ENCODE measurements around the gene GALNT17.

Gene GALNT17

DNA sequence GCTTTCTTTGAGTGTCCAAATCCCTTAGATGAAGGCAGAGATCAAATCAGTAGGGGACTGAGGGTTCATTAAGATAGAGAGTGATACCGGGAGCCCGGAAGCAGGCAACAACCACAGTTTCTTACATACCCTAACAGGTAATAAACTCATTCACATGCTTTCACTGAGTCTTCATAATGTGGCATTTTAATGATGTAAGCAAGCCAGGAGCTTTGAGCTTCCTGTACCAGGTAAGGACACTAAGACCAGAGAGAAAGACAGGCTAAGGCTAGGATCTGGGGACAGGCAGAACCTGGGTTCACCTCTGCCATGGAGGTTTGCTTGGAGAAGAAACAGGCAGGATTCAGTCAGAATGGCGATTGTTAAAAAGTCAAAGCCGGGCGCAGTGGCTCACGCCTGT, 618.3 kb downstream of the GALNT17 start:
- DNase-seq: no peak
- ATAC-seq: no peak

DNA sequence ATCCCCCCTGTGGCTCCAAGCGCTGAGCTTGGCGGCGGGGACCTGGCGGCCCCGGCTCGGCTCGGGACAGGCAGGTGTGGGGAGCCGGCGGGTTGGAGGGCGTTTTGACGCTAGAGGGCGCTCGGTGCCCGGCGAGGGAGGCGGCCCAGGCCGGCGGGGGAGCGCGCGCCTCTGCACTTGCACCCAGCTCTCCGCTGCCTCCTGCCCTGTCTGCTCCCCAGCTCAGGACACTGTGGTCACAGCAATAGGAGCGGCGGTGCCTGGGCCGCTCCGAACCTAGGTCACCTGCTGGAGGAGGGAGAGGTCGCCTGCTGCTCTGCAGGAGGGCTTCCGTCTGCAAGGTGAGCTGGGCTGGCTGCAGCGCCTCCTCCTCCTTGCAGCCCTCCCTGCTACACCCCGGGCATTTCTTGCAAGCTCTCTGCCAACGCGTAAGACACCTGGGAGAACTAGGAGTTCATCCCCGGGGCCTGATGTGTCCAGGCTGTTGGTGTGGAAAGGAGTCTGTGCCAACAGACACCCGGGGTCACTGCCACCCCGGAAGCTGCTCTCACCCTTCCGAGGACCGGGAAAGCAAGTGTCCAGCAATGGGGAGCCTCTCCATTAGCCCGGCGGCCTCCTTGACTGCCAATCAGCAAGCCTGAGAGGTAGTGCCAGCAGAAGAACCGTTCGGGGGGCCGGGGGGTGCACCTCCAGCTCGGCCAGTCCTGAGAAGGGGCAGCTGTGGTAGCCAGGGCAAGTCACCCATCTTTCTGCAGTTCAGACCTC, 620.4 kb downstream of the GALNT17 start:
- ATAC-seq (peak; percentile 36), DNase-seq (peak; percentile 63)

DNA sequence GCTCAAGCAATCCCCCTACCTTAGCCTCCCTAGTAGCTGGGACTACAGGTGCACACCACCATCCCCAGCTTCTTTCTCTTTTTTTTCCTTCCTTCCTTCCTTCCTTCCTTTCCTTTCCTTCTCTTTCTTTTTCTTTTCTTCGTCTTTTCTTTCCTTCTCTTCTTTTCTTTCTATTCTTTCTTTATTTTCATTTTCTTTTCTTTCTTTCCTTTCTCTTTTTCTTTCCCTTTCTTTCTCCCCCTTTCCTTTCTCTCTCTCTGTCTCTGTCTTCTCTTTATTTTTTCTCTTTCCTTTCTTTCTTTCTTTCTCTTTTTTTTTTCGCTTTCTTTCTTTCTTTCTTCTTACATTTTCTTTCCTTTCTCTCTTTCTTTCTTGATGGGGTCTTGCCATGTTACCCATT, 621.3 kb downstream of the GALNT17 start:
- ATAC-seq (no peak), DNase-seq (no peak)

DNA sequence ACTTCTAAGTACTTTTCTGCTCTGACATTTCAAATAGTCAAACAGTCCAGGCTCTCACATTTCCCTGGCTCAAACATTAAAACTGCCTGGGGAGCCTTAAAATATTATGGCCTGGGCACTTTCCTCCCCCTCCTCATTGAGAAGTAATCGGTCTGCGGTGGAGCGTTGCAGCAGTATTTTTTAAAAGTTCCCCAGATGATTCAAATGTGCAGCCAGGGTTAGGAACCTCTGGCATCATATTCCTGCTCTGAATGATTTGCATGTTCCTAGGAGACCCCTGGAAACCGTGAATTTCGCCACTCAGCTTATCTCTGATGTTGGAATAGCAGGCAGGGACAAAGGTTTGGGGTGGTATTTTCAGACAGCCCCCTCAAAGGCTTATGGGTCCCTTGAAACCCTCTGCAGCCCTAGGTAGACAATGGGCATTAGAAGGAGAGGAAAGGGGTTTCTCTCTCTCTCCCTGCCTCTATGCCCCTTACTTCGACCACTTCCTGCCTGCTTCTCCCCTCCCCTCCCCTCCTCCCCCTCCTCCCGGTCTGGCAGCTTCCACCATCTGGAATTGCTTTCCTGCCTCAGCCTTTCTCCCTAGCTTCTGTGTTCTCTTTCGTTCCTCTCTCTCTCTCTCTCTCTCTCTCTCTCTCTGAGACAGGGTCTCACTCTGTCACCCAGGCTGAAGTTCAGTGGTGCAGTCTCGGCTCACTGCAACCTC, 622.2 kb downstream of the GALNT17 start:
- ATAC-seq: no peak
- DNase-seq: no peak

DNA sequence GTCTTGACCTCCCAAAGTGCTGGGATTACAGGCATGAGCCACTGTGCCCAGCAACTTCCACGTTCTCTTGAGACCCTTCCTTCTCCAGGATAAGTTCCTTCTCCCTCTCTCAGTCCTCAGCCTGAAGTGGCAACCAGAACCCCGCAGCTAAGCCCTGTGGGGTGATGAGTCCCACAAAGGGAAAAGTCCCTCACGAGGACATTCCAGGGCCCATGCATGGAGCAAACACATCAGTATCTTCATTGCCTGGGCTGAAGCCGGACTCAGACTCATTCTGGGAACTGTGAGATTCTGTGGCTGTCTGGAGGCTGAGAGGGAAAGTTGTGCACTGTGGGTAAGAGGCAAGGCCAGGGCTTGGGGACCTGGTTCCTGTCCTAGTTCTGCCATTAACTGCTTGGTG, 622.9 kb downstream of the GALNT17 start:
- no peak for ATAC-seq

DNA sequence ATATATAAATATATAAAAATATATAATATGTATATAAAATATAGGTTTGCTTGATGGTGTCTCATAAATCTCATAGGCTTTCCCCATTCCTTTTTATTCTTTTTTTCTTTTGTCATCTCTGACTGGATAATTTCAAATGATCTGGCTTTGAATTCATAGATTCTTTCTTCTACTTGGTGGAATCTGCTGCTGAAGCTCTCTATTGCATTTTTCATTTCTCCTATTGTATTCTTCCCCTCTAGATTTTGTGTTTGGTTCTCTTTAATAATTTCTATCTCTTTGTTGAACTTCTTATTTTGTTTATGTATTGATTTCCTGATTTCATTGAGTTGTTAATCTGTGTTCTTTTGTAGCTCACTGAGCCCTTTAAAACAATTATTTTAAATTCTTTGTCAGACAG, 629.4 kb downstream of the GALNT17 start:
- no peak for DNase-seq
- no peak for ATAC-seq

More for the DNA sequence above, 622.9 kb downstream of the GALNT17 start:
- DNase-seq: no peak

All from stimulated activated naive CD8-positive, alpha-beta T cell treated with anti-CD3 and anti-CD28 coated beads, Interleukin-15, Interleukin-2, amounts not matched to agents 100 U/mL and 50 U/mL, for 24 hours (primary cell).